ENCODE results near the gene ARVCF. TPM values are rescaled to one million over a fixed set of nuclear protein-coding genes. Genes with fewer than 3 reads are reported as not detected.

ARVCF gene
- polyA plus RNA-seq, 1 experiment = 5.6 TPM

- H3K27ac ChIP-seq (ENCODE audit: low read depth, low read length) = no peak overlapping the region
- ChIA-PET POLR2A (no interaction called here), CTCF (interaction anchor here (0.5 kb wide), 1 partner anchor 68 kb away, joined by 5 read pairs; no protein-coding TSS in a partner anchor)
- no peaks in the 10 kb centered on the region for H3K27me3 ChIP-seq (ENCODE audit: control insufficient read depth, insufficient read depth, low read length)
- DNase-seq (ENCODE audit: low read depth, low spot score) = no peak
- H3K9me3 ChIP-seq (ENCODE audit: control insufficient read depth, insufficient read depth, low read length) = no peaks in the 10 kb centered on the region
- H3K4me3 ChIP-seq (ENCODE audit: low read depth, low read length) = no peak overlapping the region
- TF ChIP-seq CTCF (IDR thresholded peaks at IDR 0.05; ENCODE audit: low read depth, low read length) = no peak
These were observed 23.2 kb upstream of the ARVCF start for GRCh38 chr22:20039683-20040325.

DNA sequence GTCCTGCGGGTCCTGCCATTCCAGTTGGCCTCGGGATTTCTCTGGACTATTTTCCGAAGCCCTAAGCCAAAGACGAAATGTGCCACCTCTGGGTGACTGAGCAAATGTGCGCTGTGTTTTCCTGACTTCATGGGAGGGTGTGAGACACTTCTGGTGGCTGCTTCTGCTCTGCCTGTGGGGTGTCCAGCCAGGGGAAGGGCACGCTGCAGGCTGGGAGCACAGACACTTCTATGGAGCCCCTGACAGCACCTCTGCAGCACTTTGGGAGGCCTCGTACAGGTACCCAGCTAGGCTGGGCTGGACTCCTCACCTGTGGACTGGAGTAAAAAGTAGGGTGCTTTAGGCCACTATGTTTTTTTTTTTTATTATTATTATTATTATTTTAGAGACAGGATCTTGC lies 22.0 kb upstream of the ARVCF start:
- Histone ChIP-seq H3K9me3 (ENCODE audit: control insufficient read depth, insufficient read depth, low read length) (peaks cover under 1% of the 10 kb centered on the region; the same call in 1 of the 2 replicates), H3K27ac (ENCODE audit: low read depth, low read length) (no peak overlapping the region), H3K27me3 (ENCODE audit: control insufficient read depth, insufficient read depth, low read length) (no peaks in the 10 kb centered on the region), H3K4me3 (ENCODE audit: low read depth, low read length) (no peak overlapping the region)
- DNase-seq (ENCODE audit: low read depth, low spot score) = no peak
- no peak for TF ChIP-seq CTCF (IDR thresholded peaks at IDR 0.05; ENCODE audit: low read depth, low read length)
- CTCF ChIA-PET = no interaction called here
- POLR2A ChIA-PET = no interaction called here

DNA sequence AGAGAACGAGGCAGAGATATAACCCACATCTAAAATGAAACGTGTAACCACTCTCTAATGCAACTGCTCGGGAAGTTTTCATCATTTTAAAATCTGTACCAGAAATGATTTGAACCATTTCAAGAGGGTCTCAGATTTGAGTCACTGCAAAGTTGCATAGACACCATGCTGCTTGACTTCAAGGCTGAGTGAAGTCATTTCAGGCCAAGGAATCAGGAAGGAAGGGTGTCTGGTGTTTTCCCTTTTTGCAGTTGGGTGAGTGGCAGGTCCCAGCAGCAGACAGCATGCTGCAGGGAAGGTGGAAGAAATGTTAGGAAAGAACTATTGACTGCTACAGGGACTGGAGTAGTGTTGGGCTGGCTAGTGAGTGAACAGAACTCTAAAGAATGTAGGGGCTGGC lies 20.8 kb upstream of the ARVCF start:
- H3K4me3 ChIP-seq (ENCODE audit: low read depth, low read length) = no peak overlapping the region
- POLR2A ChIA-PET = no interaction called here
- CTCF ChIA-PET = no interaction called here
- no peaks in the 10 kb centered on the region for H3K27me3 ChIP-seq (ENCODE audit: control insufficient read depth, insufficient read depth, low read length)
- no peak overlapping the region for H3K27ac ChIP-seq (ENCODE audit: low read depth, low read length)
- no peak for DNase-seq (ENCODE audit: low read depth, low spot score)
- peaks cover 9% of the 10 kb centered on the region; the same call in 1 of the 2 replicates for H3K9me3 ChIP-seq (ENCODE audit: control insufficient read depth, insufficient read depth, low read length)
- no peak for TF ChIP-seq CTCF (IDR thresholded peaks at IDR 0.05; ENCODE audit: low read depth, low read length)

- no peak for DNase-seq (ENCODE audit: low read depth, low spot score)
- TF ChIP-seq CTCF (IDR thresholded peaks at IDR 0.05; ENCODE audit: low read depth, low read length) = no peak
- H3K4me3 ChIP-seq (ENCODE audit: low read depth, low read length) = no peak overlapping the region
- ChIA-PET CTCF (no interaction called here), POLR2A (no interaction called here)
- H3K27me3 ChIP-seq (ENCODE audit: control insufficient read depth, insufficient read depth, low read length) = no peaks in the 10 kb centered on the region
- peaks cover 9% of the 10 kb centered on the region; the same call in 1 of the 2 replicates for H3K9me3 ChIP-seq (ENCODE audit: control insufficient read depth, insufficient read depth, low read length)
- no peak overlapping the region for H3K27ac ChIP-seq (ENCODE audit: low read depth, low read length)
These were observed 20.1 kb upstream of the ARVCF start for GRCh38 chr22:20036535-20037392.

DNA sequence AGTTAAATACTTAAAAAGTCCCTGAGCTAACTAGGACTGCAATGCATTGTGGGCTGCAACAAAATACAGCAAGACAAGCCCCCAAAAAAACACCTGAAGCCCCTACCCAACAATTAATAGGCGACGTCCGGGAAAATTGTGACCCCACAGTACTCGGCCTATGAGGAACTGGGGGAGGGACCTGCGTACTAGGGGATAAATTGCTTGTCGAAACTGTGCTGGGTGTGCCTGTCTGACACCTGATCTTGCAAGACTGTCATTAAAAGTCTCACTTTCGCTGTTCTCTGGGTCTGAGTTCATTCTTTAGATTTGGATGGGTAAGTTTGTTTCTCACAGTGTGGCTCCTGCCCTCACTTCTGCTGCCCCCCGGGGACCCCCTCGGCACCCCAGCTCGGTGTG lies 19.5 kb upstream of the ARVCF start:
- ChIA-PET POLR2A (no interaction called here), CTCF (interaction anchor here (0.6 kb wide), 1 partner anchor 89 kb away, joined by 3 read pairs; no protein-coding TSS in a partner anchor)
- H3K27ac ChIP-seq (ENCODE audit: low read depth, low read length) = no peak overlapping the region
- H3K9me3 ChIP-seq (ENCODE audit: control insufficient read depth, insufficient read depth, low read length) = peaks cover 9% of the 10 kb centered on the region; the same call in 1 of the 2 replicates
- TF ChIP-seq CTCF (IDR thresholded peaks at IDR 0.05; ENCODE audit: low read depth, low read length) = no peak
- no peak overlapping the region for H3K4me3 ChIP-seq (ENCODE audit: low read depth, low read length)
- no peak for DNase-seq (ENCODE audit: low read depth, low spot score)
- H3K27me3 ChIP-seq (ENCODE audit: control insufficient read depth, insufficient read depth, low read length) = no peaks in the 10 kb centered on the region

Data from AG04450 (cell line).